ENCODE measurements around the gene SPSB2.
"Not testable (repeated sequence)": the region's sequence is repeated elsewhere in the genome, so short reads cannot be mapped to it uniquely, and the experiment has no call there.

The SPSB2 gene

GRCh38 chr12:6904280-6905276 lies 31.5 kb upstream of the SPSB2 start, which contains the start of gene LRRC23:
Gene LRRC23, plus strand, starts transcription at chr12:6904822. Its CDS starts 812 bp downstream, at chr12:6905634.
- DNase-seq: peak; percentile 97 to 100 (median 99)
- intact Hi-C loops (cut with DNase I): no loop called here

- intact Hi-C loops (cut with DNase I): no loop called here
- no peak for DNase-seq
These were observed 30.6 kb upstream of the SPSB2 start for GRCh38 chr12:6903722-6904121.

DNA sequence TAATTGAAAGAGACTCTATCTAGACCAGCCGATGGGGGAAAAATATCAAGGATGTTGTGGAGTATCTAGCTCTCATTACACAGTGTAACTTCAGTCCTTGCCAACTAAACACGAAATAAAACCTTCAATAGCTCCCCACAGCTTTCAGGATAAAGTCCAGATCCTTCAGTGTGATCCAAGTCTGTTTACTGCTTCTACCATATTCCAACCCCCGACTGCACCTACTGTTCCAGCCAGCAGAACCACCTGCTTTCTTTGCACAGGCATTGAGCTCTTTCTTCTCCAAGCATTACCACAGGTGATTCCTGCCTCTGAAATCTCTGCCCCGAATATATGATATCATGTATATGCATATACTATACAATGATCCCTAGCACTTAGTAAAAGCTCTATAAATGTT lies 29.3 kb upstream of the SPSB2 start:
- intact Hi-C loops (cut with DNase I): no loop called here
- no peak for DNase-seq

DNA sequence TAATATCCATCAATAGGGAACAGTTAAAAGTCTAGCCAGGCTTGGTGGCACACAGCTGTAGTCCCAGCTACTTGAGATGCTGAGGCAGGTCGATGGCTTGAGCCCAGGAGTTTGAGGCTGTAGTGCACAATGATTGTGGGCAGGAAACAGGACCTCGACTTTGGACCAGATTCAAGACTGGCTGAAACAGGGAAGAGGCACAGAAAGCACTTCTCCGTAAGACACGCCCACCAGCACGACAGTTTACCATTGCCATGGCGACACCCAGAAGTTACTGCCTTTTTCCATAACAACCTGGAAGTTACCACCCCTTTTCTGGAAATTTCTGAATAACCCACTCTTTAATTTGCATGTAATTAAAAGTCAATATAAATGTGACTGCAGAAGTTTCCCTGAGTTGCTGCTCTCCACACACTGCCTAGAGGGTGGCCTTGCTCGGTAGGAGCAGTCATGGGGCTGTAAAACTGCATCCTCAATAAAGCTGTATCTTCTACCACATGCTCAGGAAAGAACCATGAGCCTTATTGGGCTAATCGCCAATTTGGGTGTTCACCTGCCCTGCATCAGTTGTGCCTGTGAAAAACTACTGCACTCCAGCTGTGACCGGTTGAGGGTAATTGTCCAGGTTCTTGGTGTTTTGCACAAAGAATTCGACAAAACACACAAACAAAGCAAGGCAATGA lies 26.9 kb upstream of the SPSB2 start:
- peak in 37 of 42 donors; percentile 23 to 84 (median 54) for DNase-seq
- intact Hi-C loops (cut with DNase I): no loop called here

DNA sequence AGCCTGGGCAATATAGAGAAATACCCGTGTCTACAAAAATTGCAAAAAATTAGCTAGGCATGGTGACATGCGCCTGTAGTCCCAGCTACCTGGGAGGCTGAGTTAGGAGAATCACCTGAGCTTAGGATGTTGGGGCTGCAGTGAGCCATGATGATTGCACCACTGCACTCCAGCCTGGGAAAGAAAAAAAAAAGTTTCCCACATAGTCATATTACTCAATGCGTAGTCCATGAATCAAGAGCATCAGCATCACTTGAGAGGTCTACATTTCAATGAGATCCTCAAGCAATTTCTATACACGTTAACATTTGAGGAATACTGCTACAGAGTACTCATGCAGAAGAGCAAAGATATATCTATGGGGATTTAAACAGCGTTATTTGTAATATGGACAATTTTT lies 26.3 kb upstream of the SPSB2 start:
- intact Hi-C loops (cut with DNase I): no loop called here
- DNase-seq: no peak

- intact Hi-C loops (cut with DNase I): no loop called here
- DNase-seq: no peak
These were observed 23.8 kb upstream of the SPSB2 start for GRCh38 chr12:6896846-6897435.

DNA sequence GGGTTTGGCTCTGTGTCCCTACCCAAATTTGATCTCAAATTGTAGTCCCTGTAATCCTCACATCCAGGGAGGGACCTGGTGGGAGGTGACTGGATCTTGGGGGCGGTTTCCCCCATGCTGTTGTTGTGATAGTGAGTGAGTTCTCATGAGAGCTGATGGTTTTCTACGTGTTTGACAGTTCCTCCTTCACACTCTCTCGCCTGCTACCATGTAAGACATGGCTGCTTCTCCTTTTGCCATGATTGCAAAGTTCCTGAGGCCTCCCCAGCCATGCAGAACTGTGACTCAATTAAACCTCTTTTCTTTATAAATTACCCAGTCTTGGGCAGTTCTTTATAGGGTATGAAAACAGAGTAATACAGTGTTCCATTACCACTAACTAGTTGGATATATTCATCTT lies 21.2 kb upstream of the SPSB2 start:
- intact Hi-C loops (cut with DNase I): no loop called here
- DNase-seq: no peak

GRCh38 chr12:6892683-6893082 lies 19.6 kb upstream of the SPSB2 start:
- intact Hi-C loops (cut with DNase I); DNase-seq: not testable (repeated sequence)

- DNase-seq: no peak
- intact Hi-C loops (cut with DNase I): loop anchor here (2.0 kb wide), 2 partner anchors 19 to 39 kb away; partner anchors contain the start of genes SPSB2 and USP5
These were observed 18.5 kb upstream of the SPSB2 start for GRCh38 chr12:6891646-6892001.

DNA sequence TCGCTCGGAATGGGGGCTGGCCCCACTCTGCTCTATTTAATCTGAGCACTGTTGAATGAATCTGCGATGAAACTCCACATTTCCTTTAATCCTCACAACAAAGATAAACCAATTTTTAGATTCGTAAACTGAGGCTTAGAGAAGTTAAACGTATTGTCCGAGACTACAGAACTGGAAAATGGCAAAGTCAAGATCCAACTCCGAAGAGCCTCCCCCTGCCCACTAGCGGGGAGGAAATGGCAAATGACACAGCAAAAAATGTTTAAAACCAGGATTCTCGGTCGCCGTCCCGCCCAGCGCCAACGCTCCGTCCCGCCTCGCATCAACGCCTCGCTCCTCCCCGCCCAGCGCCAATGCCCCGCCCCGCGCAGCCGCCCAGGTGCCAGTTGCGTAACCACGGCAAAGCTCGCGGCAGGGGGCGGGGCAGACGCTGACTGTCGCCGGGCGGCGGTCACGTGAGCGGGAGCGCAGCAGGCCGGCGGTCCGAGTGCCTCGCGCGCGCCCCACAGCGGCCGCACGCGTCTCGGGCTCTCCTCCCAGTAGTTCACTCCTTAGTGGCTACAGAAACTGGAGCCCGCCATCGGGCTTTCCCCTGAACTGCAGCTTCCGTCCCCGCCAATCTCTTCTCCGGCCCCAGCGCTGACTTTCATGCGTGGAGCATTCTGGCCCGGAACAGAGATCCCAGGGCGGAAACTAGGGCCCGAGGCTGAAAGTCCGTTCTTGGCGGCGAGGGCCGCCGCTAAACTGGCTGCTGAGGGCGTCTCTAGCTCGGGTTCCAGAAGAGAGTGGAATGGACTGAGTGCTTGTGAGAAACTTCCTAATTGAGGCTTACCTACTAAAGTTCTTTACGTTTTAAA lies 17.9 kb upstream of the SPSB2 start:
- intact Hi-C loops (cut with DNase I): loop anchor here (2.0 kb wide), 2 partner anchors 18 to 38 kb away; partner anchors contain the start of genes SPSB2 and USP5
- peak; percentile 96 to 100 (median 99) for DNase-seq

- DNase-seq: not testable (repeated sequence)
- intact Hi-C loops (cut with DNase I): loop anchor here (2.0 kb wide), 2 partner anchors 17 to 37 kb away; partner anchors contain the start of genes SPSB2 and USP5
These were observed 16.9 kb upstream of the SPSB2 start for GRCh38 chr12:6889775-6890573.

DNA sequence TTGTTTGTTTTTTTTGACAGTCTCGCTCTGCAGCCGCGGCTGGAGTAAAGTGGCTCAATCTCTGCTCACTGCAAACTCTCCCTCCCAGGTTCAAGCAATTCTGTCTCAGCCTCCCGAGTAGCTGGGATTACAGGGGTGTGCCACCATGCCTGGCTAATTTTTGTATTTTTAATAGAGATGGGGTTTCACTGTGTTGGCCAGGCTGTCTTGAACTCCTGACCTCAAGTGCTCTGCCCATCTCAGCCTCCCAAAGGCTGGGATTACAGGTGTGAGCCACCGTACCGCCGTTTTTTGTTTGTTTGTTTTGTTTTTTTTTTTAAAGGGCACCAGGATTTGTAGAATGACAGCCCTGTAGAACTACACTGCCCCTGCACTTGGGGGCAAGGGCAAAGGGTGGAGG lies 15.7 kb upstream of the SPSB2 start:
- DNase-seq; intact Hi-C loops (cut with DNase I): not testable (repeated sequence)

DNA sequence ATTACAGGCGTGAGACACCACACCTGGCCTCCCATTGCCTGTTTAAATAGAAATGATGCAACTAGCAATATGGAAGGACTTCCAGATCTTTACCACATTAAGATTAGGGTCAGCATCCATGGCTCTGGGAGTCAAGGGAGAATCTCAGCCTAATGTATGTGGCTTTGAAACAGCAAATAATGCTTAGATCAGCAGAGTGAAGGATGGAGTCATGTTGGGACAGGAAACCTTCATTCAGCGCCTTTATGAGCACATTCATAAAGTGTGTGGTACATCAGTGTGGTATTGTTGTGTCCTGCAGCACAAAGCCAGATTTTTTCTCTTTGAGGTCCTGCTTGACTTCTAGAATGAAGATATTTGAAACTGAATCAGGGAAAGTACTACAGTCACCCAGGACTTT lies 15.3 kb upstream of the SPSB2 start:
- no peak for DNase-seq
- intact Hi-C loops (cut with DNase I): no loop called here

- DNase-seq: no peak
- intact Hi-C loops (cut with DNase I): no loop called here
These were observed 14.4 kb upstream of the SPSB2 start for GRCh38 chr12:6887460-6887859.

DNA sequence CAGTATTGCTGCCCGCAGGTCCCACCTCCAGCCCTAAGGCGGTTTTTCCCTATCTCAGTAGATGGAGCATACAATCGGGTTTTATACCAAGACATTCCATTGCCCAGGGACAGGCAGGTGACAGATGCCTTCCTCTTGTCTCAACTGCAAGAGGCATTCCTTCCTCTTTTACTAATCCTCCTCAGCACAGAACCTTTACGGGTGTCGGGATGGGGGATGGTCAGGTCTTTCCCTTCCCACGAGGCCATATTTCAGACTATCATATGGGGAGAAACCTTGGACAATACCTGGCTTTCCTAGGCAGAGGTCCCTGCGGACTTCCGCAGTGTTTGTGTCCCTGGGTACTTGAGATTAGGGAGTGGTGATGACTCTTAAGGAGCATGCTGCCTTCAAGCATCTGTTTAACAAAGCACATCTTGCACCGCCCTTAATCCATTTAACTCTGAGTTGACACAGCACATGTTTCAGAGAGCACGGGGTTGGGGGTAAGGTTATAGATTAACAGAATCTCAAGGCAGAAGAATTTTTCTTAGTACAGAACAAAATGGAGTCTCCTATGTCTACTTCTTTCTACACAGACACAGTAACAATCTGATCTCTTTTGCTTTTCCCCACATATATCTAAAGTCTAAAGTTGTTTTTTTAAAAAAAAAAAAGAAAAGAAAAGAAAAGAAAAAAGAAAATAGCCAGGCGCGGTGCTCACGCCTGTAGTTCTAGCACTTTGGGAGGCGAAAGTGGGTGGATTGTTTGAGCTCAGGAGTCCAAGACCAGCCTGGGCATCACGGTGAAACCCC lies 13.3 kb upstream of the SPSB2 start:
- intact Hi-C loops (cut with DNase I); DNase-seq: not testable (repeated sequence)

GRCh38 chr12:6884539-6884938 lies 11.4 kb upstream of the SPSB2 start:
- intact Hi-C loops (cut with DNase I): no loop called here
- no peak for DNase-seq

DNA sequence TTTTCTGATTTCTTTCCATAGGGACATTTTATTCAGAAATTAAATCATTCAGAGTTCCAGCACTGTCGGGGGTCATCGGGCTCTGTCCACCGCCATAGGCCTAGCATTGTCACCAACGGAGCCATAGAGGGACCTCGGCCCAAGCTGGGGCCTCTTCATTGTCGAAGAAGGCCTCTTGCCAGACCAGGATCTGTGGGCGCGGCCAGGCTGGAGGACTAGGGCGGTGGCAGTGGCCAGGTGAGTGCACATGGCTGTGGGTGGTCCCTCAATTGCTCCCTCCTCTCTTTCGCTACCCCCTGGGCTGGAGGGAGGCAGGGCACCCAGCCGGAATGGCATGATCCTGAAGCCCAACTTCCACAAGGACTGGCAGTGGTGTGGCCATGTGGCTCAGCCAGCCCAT lies 10.6 kb upstream of the SPSB2 start:
- DNase-seq: no peak
- intact Hi-C loops (cut with DNase I): no loop called here
